SK-N-SH treated with all-trans-retinoic acid at 6 μM for 48 hours (cell line): ENCODE measurements around the gene COQ6.

Experiments used
- CREB5 ChIP-seq: fragments of 250-450 bp; sonication (Bioruptor Pico); IDR thresholded peaks from 2 replicates; pipeline ENCODE4 v1.5.1; 2020; ENCODE audit warnings: low read depth, mild to moderate bottlenecking, moderate library complexity
- GLIS3 ChIP-seq: fragments of 250-450 bp; sonication (Bioruptor Pico); IDR thresholded peaks from 2 replicates; pipeline ENCODE4 v1.5.0; 2020; ENCODE audit warnings: mild to moderate bottlenecking, moderate library complexity
- ISL1 ChIP-seq: fragments of 250-450 bp; sonication (Bioruptor Pico); IDR thresholded peaks from 2 replicates; pipeline ENCODE4 v2.1.2; 2022; ENCODE audit warnings: mild to moderate bottlenecking, moderate library complexity
- PATZ1 ChIP-seq: fragments of 250-450 bp; sonication (Bioruptor Pico); IDR thresholded peaks from 2 replicates; pipeline ENCODE4 v1.8.0; 2020; ENCODE audit warnings: mild to moderate bottlenecking, moderate library complexity, borderline replicate concordance
- POU6F1 ChIP-seq: fragments of 250-450 bp; sonication (Bioruptor Pico); IDR thresholded peaks from 2 replicates; pipeline ENCODE4 v1.8.0; 2021; ENCODE audit warnings: low read depth, mild to moderate bottlenecking, moderate library complexity, borderline replicate concordance
- PPARA ChIP-seq: fragments of 250-450 bp; sonication (Bioruptor Pico); IDR thresholded peaks from 2 replicates; pipeline ENCODE4 v1.5.0; 2020; ENCODE audit warnings: mild to moderate bottlenecking, borderline replicate concordance
- RARB ChIP-seq: fragments of 250-450 bp; sonication (Bioruptor Pico); IDR thresholded peaks from 2 replicates; pipeline ENCODE4 v1.8.0; 2021; ENCODE audit warnings: mild to moderate bottlenecking, moderate library complexity
- SNAI2 ChIP-seq: fragments of 250-450 bp; sonication (Bioruptor Pico); IDR thresholded peaks from 2 replicates; pipeline ENCODE4 v1.5.0; 2020; ENCODE audit warnings: mild to moderate bottlenecking, moderate library complexity
- ZC3H10 ChIP-seq: fragments of 250-450 bp; sonication (Bioruptor Pico); IDR thresholded peaks from 2 replicates; pipeline ENCODE4 v1.5.1; 2021; ENCODE audit warnings: mild to moderate bottlenecking, moderate library complexity
- ZFP3 ChIP-seq: fragments of 250-450 bp; sonication (Bioruptor Pico); IDR thresholded peaks from 2 replicates; pipeline ENCODE4 v1.5.0; 2020; ENCODE audit warnings: mild to moderate bottlenecking, moderate library complexity
- ZFP30 ChIP-seq: fragments of 450-650 bp; formaldehyde crosslinking; IDR thresholded peaks from 2 replicates; pipeline ENCODE4 v1.5.0; 2022; ENCODE audit warnings: mild to moderate bottlenecking, moderate library complexity
- ZNF565 ChIP-seq: fragments of 450-650 bp; formaldehyde crosslinking; conservative IDR thresholded peaks from 2 replicates; pipeline ENCODE4 v1.5.0; 2020; ENCODE audit warnings: low read depth, mild to moderate bottlenecking, moderate library complexity
- ZNF70 ChIP-seq: fragments of 450-650 bp; formaldehyde crosslinking; IDR thresholded peaks from 2 replicates; pipeline ENCODE4 v1.5.0; 2020; ENCODE audit warnings: mild to moderate bottlenecking, moderate library complexity
- ZNF8 ChIP-seq: fragments of 450-650 bp; formaldehyde crosslinking; IDR thresholded peaks from 2 replicates; pipeline ENCODE4 v1.5.0; 2020; ENCODE audit warnings: mild to moderate bottlenecking, moderate library complexity

GRCh38 chr14:73937012-73937411 lies 13.1 kb upstream of the COQ6 start:
- TF ChIP-seq ZNF70 (CRISPR knock-in tag) (no peak), RARB (no peak), GLIS3 (CRISPR knock-in tag) (no peak), PATZ1 (CRISPR knock-in tag) (no peak), ZNF565 (CRISPR knock-in tag) (no peak), ZNF8 (CRISPR knock-in tag) (no peak), SNAI2 (no peak), PPARA (CRISPR knock-in tag) (no peak), ZFP3 (no peak), ZC3H10 (CRISPR knock-in tag) (no peak), POU6F1 (CRISPR knock-in tag) (no peak), ZFP30 (CRISPR knock-in tag) (no peak), ISL1 (no peak), CREB5 (CRISPR knock-in tag) (no peak)
